HepG2 (cell line): ENCODE results near the gene FUBP3. TPM values are rescaled to one million over a fixed set of nuclear protein-coding genes. Genes with fewer than 3 reads are reported as not detected.

Source experiments
- ATAD3A ChIP-seq: sonication (generic); formaldehyde crosslinking; IDR thresholded peaks from 2 replicates; pipeline ENCODE4 v1.4.0; 2020; ENCODE audit warnings: missing genetic modification reagents
- BCL3 ChIP-seq: sonication (generic); formaldehyde crosslinking; IDR thresholded peaks from 2 replicates; pipeline ENCODE4 v1.5.1; 2020; ENCODE audit warnings: mild to moderate bottlenecking, missing genetic modification reagents, moderate library complexity
- DNMT3B ChIP-seq: conservative IDR thresholded peaks from 2 replicates; pipeline ENCODE4 v1.6.1; 2016; ENCODE audit warnings: missing biosample characterization, control low read depth
- HOXA5 ChIP-seq: sonication (generic); formaldehyde crosslinking; IDR thresholded peaks from 2 replicates; pipeline ENCODE4 v1.4.0; 2020; ENCODE audit warnings: missing genetic modification reagents
- KLF15 ChIP-seq: sonication (generic); formaldehyde crosslinking; IDR thresholded peaks from 2 replicates; pipeline ENCODE4 v1.8.1; 2023; ENCODE audit warnings: borderline replicate concordance, mild to moderate bottlenecking, inconsistent platforms, missing genetic modification reagents, mixed read lengths
- NR2F2 ChIP-seq: IDR thresholded peaks from 2 replicates; pipeline ENCODE4 v1.6.1; 2012; ENCODE audit warnings: low read depth, inconsistent platforms, borderline replicate concordance
- PAWR ChIP-seq: sonication (generic); formaldehyde crosslinking; IDR thresholded peaks from 2 replicates; pipeline ENCODE4 v1.4.0; 2020; ENCODE audit warnings: missing genetic modification reagents, mild to moderate bottlenecking, borderline replicate concordance
- SMC3 ChIP-seq: IDR thresholded peaks from 2 replicates; pipeline ENCODE4 v1.6.1; 2011; ENCODE audit warnings: low read length, improper control_type of control experiment
- SYNCRIP ChIP-seq: fragments of 200-400 bp; formaldehyde crosslinking; IDR thresholded peaks from 2 replicates; pipeline ENCODE4 v1.6.1; 2018; ENCODE audit warnings: mild to moderate bottlenecking, low read depth, low read length; ENCODE audit not compliant: insufficient read depth
- TBX2 ChIP-seq: sonication (generic); formaldehyde crosslinking; IDR thresholded peaks from 2 replicates; pipeline ENCODE4 v1.5.0; 2020; ENCODE audit warnings: missing genetic modification reagents, mild to moderate bottlenecking, borderline replicate concordance
- TP53 ChIP-seq: sonication (generic); formaldehyde crosslinking; conservative IDR thresholded peaks from 2 replicates; pipeline ENCODE4 v1.4.0; 2020; ENCODE audit warnings: missing genetic modification reagents
- ZFY ChIP-seq: sonication (generic); formaldehyde crosslinking; IDR thresholded peaks from 2 replicates; pipeline ENCODE4 v1.4.0; 2020; ENCODE audit warnings: missing genetic modification reagents
- ZNF354B ChIP-seq: sonication (generic); formaldehyde crosslinking; IDR thresholded peaks from 2 replicates; pipeline ENCODE4 v1.8.0; 2022; ENCODE audit warnings: mild to moderate bottlenecking, missing genetic modification reagents
- ZNF430 ChIP-seq: sonication (generic); formaldehyde crosslinking; IDR thresholded peaks from 2 replicates; pipeline ENCODE4 v1.9.0; 2021; ENCODE audit warnings: mild to moderate bottlenecking, missing genetic modification reagents
- polyA plus RNA-seq, 8 experiments: library from polyadenylated mRNA; depleted of rRNA in 3 of 8; stranded (reverse) in 7 of 8; unstranded in 1 of 8; fragments of >200 nt; fragmentation: Illumina TruSeq in 4 of 8; extraction: Trizol in 4 of 8; gene quantifications; 2 replicates each; pipeline versions ENCODE4 v1.2.1 to v1.2.3, GENCODE V29; 2011 to 2016; ENCODE audit warnings: low read depth in 4 of 8, missing spikeins in 1 of 8, mixed read lengths in 1 of 8; ENCODE audit not compliant: insufficient read depth in 1 of 8
- total RNA-seq, 5 experiments: library from RNA; depleted of rRNA; stranded (reverse); fragments of >200 nt; fragmentation: Illumina TruSeq; extraction: Trizol; gene quantifications; 2 replicates each; pipeline ENCODE4 v1.2.3, GENCODE V29; 2016; ENCODE audit warnings: low read depth in 1 of 5
- TF ChIP-seq, protein P1 (sequence below): IDR thresholded peaks from 2 replicates; pipeline ENCODE4 v1.6.1; 2016; ENCODE audit warnings: mild to moderate bottlenecking, missing biosample characterization, missing genetic modification reagents
- TF ChIP-seq, protein P2 (sequence below): sonication (generic); formaldehyde crosslinking; IDR thresholded peaks from 2 replicates; pipeline ENCODE4 v1.5.0; 2020; ENCODE audit warnings: mild to moderate bottlenecking, missing genetic modification reagents
- TF ChIP-seq, protein P3 (sequence below): sonication (generic); formaldehyde crosslinking; IDR thresholded peaks from 2 replicates; pipeline ENCODE4 v1.4.0; 2020; ENCODE audit warnings: missing genetic modification reagents, low read depth, mild to moderate bottlenecking, borderline replicate concordance

The FUBP3 gene
- total and polyA plus RNA-seq, 2 of the 13 experiments (the other 11 are each of a cell fraction or from before 2014, with no cell fraction given) = 28.7 to 40.0 TPM

GRCh38 chr9:130578865-130579737 lies at the start of gene FUBP3 (continued):
- TF ChIP-seq HOXA5 (CRISPR knock-in tag) (no peak), ATAD3A (CRISPR knock-in tag) (no peak), SMC3 (no peak), ZNF354B (CRISPR knock-in tag) (no peak), KLF15 (CRISPR knock-in tag) (no peak), SYNCRIP (no peak), NR2F2 (0 out of 2 replicates have a peak, but pooled peaks have one; percentile 12), DNMT3B (CRISPR knock-in tag) (no peak), TBX2 (CRISPR knock-in tag) (peak; percentile 63), ZFY (CRISPR knock-in tag) (peak; percentile 89), ZNF430 (CRISPR knock-in tag) (peak; percentile 58; the same call in 1 of the 2 replicates), BCL3 (CRISPR knock-in tag) (no peak; the same call in 1 of the 2 replicates), PAWR (CRISPR knock-in tag) (peak; percentile 96), TP53 (no peak)
- TF ChIP-seq, protein P1, sequence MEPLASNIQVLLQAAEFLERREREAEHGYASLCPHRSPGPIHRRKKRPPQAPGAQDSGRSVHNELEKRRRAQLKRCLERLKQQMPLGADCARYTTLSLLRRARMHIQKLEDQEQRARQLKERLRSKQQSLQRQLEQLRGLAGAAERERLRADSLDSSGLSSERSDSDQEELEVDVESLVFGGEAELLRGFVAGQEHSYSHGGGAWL = no peak
- TF ChIP-seq, protein P2, sequence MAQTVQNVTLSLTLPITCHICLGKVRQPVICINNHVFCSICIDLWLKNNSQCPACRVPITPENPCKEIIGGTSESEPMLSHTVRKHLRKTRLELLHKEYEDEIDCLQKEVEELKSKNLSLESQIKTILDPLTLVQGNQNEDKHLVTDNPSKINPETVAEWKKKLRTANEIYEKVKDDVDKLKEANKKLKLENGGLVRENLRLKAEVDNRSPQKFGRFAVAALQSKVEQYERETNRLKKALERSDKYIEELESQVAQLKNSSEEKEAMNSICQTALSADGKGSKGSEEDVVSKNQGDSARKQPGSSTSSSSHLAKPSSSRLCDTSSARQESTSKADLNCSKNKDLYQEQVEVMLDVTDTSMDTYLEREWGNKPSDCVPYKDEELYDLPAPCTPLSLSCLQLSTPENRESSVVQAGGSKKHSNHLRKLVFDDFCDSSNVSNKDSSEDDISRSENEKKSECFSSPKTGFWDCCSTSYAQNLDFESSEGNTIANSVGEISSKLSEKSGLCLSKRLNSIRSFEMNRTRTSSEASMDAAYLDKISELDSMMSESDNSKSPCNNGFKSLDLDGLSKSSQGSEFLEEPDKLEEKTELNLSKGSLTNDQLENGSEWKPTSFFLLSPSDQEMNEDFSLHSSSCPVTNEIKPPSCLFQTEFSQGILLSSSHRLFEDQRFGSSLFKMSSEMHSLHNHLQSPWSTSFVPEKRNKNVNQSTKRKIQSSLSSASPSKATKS (CRISPR knock-in tag) = no peak
- TF ChIP-seq, protein P3, sequence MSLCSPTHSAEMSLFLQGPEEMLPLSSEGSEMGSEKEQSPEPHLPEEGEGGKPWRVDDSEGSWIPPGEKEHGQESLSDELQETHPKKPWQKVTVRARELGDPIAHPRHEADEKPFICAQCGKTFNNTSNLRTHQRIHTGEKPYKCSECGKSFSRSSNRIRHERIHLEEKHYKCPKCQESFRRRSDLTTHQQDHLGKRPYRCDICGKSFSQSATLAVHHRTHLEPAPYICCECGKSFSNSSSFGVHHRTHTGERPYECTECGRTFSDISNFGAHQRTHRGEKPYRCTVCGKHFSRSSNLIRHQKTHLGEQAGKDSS (CRISPR knock-in tag) = peak; percentile 66; the same call in 1 of the 2 replicates
